GM11168 (cell line): ENCODE data around the gene ST3GAL4.

Source experiments
- in situ Hi-C: fragments of 300-500 bp; cut with MboI; formaldehyde crosslinking; loops from one replicate; pipeline ENCODE4 v1.12.0; 2022; ENCODE audit warnings: low sequenced_read_pairs; ENCODE audit not compliant: unreplicated experiment

Gene ST3GAL4

DNA sequence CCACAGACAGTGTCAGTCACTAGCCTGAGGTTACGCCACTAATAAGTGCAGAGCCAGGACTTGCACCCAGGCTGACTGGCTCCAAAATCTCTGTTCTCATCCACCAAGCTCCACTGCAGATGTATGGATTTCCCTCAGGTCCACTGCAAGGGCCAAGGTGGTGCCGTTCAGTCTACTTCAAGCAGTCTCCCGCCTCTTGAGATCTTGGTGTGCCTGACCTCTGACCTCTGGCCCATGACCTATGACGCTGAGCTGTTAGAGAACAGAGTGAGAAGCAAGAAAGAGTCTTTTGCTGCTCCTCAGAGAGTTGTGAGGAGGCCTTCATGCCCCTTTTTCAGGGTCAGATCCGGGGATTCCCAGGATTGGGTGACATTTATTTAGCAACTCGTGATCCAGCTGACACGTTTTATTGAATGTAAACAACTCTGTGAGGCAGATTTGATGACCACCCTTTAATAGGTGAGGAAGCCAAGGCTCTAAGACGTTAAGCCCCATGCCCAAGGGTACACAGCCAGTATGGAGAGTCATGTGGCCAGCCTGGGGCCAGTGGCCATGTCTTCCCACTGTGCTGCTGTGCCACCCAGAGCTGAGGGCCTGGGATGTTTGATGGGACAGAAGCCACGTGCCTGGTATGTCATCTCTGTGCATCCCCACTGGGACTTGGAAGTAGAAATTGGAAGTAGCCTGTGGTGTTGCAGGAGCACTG lies 26.4 kb upstream of the ST3GAL4 start:
- in situ Hi-C loops, result no loop called here

DNA sequence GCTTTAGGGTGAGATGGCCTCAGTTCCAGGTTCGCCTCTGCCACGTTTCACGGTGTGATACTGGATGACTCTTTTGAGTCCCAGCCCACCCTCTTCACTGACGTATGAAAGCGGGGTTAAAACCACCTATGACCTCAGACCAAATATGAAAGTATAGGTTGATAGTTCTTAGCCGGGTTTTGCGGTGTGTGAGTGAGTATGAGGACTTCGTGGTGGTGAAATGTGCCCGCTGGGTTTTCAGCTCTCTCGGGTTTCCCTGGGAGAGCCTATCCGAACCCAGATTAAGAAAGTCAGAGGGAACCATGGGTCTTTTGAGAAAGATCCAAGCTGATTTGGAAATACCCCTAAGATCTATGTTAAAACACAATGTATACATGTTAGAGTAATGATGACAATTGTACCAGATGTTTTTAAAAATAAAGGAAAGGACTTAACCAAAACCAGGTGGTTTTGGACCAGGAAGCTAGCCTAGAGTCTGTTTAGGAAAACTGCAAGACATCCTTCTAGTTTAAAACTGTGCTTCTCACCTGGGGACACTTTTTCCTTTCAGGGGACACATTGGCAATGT lies 25.8 kb upstream of the ST3GAL4 start:
- in situ Hi-C loops, result no loop called here

DNA sequence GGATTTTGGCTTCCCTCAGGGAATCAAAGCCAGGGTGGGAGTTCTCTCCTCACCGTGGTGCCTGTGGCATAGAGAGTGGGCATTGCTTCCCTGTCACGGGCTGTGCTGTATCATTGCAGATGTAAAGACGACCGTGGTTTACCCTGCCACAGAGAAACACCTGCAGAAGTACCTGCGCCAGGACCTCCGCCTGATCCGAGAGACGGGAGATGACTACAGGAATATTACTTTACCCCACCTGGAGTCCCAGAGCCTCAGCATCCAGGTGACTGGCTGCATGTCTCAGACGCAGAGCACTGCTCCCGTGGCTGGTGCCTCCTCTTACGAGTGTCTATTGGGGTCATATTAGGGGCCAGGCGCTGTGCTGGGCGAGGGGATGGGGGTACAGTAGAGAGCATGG lies 24.2 kb upstream of the ST3GAL4 start:
- in situ Hi-C loops, result no loop called here

DNA sequence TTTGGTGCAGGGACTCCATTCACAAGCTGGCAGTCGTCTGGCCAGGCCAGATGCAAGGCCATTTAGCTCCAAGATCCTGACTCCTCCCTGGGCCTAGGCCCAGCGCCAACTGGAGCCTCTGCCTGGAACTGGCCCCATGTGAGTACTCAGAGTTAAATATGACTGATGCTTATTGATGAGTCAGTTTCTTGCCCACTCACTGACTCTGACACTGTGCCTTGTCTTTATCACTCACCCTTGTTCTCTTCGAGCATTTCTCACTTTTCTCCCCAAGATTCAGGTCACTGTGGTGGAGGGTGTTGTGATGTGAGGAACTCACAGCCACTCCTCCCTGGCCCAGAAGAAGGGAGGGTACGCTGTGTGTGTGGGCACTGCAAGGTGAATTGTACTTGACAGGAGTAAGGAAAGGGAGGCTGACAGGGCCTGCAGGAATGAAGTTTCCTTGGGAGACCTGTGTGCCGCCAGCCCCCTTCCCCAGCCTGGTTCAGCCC lies 23.2 kb upstream of the ST3GAL4 start:
- in situ Hi-C loops, result no loop called here

DNA sequence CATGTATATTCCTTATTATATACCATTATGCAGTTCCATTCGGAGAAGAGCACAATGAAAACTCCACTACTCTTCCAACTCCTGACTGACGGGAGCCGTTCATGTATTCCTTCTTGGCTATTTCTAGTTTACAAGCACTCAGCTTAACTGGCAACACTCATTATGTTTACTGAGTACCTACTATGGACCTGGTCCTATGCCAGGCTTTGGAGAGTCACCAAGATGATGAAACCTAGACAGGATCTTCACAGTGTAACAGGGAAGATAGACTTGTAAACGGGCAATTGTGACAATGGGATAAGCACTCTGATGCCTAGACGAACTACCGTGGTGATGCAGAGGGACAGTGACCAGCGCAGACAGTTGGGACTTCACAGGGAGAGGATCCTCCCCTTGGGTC lies 22.3 kb upstream of the ST3GAL4 start:
- in situ Hi-C loops, result no loop called here

DNA sequence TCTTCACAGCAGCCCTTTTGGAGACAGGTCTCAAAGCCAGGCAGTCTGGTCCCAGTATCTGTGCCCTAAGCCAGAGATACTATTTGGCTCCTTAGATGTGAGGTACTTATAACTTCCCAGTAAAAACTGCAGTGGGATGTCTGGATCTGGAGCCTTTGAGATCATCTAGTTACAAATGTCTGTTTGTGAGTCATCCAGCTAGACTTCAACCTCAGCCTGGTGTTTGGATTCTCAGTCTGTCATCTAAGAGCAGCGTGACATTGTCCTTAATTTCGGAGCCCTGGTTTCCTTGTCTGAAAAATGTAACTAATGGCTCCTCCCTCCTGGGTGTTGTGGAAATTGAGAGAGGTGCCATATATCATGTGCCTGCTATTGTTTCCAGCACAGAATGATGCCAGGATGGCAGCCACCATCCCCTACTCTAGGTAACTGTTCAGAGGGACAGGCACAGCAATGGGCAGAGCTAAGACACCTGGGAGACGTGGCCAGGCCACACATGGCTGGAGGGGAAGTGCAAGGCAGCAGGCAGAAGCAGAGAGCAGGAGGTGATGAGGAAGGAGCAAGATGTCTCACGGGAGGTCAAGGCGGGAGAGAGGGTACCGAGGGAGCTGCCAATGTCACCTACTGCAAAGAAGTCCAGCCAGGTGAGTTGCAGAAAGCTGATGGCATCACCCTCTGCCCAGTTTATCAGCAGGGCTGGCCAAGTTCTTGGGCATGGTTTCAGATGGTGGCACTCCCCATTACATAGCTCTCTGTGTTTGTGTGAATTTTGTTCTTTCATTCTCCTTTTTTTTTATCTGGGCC lies 20.6 kb upstream of the ST3GAL4 start:
- in situ Hi-C loops, result no loop called here

DNA sequence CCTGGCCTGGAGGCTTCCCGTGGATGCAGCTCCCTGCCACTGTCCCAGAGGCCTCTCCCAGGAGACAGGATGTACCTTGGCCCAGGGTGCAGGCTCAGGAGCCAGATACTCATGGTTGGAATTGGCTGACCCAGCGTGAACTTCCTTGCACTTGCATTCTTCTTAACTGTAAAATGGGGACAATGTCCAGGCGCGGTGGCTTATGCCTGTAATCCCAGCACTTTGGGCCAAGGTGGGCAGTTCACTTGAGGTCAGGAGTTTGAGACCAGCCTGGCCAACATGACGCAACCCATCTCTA lies 20.1 kb upstream of the ST3GAL4 start:
- in situ Hi-C loops, result no loop called here

DNA sequence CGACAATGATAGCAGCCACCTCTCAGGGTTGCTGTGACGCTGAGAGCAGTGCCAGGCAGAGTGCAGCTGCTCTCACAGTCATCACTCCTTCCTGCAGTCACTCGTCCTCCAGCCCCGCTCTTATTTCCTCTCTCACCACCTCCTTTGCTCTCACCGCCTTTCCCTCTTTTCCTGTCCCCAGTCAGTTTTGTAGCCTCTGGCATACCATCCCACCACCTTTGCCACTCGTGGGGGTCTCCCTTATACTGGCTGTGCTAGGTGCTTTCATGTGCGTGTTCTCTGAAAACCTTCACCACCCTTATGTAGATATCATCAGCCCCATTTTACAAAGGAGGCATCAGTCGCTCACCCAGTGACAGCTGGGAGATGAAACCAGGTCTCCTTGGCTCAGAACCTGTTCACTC lies 19.3 kb upstream of the ST3GAL4 start:
- in situ Hi-C loops, result no loop called here

DNA sequence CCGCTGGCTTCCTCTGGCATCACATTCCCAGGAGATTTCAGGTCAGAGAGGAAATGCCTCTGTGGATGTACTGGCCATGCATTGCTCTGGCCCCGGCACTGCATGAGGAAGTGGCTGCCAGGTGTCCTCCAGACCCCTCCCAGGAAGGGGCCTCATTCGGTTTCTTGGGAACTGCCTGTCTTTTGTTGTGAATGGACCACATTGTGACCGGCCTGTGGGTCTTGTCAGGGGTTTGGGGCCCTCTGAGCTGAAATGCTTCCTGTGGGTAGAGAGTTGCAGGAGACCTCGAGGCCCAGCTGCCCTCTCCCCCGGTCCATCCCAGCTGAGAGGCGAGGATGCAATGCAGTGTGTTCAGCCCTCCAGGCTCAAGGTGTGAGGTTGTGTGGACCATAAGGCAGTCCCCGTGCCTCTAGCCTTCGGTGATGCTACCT lies 18.8 kb upstream of the ST3GAL4 start:
- in situ Hi-C loops, result no loop called here

DNA sequence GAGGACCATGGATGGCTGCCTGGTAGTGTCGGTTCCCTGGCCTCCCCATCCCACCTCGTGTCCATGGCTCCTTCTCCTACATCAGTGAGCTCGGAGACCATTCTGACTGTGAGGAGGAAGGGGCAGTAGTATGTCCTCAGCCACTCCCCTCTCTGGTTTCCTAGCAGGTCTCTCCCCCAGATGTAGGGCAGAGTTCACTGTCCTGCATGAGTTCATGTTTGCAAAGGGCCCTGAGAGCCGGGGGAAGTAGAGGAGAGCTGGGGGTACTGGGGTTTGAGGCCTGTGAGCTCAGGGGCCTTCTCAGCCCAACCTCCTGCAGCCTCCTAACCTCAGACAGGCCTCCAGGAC lies 18.4 kb upstream of the ST3GAL4 start:
- in situ Hi-C loops, result no loop called here

DNA sequence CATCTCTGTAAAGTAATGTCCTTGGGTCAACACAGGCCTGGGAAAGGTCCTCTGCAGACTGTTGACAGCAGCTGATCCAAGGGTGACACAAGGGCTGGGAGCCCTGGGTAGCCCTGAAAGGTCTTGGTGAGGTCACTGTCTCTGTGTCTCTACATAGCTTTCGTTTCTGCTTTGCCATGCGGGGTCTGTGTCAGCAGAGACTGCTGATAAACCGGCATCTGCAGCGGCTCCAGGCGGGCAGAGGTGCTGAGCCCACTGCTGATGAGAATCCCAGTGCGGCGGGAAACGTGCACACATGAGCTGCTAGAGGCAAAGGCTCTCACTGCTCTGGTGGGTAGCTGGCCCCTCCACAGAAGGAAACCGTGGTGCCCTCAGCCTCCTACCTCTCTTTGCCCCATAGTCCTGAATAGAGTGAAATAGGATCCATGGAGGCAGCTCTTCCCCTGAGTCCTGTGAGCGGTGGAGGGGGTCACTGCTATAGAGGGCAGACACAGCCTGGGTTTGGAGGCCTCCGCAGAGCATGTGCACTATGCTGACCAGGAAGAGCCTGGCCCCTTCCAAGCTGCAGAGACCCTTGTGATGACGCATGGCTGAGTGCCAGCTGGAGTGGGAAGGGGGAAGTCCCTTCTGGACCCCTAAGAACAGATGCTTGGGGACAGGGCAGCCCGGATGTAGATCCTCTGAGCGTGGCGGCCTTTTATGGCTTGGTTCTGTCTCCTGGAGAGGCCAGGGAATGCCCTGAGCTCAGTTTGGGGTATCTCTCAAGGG lies 17.8 kb upstream of the ST3GAL4 start:
- in situ Hi-C loops, result no loop called here

DNA sequence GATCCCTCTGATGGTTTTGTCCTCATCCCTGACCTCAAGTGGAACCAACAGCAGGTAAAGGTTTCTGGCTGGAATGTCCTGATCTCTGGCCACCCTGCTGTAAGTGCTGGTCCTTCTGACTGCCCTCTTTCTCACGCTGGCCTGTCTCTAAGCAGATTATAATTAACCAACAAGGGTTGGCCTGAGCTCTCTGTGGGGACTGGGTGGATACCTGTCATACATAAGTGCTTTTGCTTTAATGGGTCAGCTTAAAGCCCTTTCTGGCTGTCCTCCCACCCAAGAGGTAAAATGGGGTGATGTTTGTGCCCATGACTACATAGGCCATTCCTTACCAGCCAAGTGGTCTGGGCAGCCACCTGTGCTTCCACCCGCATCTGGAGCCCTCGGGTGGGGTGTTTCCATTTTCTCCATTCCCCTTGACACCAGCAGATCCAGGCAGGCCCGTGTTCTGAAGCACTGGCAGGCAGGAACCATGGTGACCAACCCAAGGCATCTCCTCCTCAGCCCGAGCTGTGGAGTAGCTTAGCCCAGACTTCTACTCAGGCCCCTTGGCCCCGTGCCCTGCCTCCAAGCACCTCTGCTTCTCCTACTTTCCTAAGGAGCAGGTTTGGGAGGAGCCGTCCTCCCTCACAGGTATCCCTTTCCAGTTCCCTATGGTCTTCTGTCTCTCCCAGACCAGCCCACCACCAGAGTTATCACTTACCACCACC lies 17.0 kb upstream of the ST3GAL4 start:
- in situ Hi-C loops, result no loop called here

DNA sequence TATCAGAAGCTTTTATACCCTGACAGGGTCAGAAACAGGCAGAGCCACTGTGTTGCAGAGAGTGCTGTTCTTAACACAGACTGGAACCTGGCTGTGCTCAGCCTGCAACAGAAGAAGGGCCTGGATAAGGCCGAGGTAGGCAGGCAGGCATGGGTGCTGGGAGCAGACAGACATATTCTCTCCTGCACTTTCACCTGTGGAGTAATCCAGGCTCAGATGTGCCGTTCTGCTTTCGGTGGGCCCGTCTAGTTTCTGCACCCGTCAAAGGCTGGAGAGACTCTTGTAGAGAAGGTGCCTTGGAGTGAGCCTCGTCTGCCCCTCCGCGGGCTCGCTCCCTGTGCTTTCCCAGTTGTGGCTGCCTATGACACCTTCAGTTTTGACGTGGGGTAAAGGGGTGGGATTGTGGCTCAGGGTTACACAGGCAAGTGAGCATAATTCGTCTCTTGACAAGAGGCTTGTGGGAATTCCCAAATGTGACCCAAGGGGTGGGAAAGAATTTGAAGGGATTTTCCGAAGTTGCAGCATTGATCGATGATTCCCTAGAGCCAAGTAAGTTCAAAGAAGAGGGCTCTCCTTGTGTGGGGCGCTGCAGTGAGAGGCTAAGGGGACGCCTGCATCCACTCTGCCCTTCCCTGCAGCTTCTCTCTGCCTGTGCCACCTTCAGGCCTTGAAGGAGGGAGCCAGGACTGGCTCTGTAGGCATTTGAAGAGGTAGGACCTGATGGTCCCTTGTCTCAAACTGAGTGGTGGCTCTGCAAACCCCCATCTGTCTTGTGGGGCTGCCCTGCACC lies 16.2 kb upstream of the ST3GAL4 start:
- in situ Hi-C loops, result no loop called here

DNA sequence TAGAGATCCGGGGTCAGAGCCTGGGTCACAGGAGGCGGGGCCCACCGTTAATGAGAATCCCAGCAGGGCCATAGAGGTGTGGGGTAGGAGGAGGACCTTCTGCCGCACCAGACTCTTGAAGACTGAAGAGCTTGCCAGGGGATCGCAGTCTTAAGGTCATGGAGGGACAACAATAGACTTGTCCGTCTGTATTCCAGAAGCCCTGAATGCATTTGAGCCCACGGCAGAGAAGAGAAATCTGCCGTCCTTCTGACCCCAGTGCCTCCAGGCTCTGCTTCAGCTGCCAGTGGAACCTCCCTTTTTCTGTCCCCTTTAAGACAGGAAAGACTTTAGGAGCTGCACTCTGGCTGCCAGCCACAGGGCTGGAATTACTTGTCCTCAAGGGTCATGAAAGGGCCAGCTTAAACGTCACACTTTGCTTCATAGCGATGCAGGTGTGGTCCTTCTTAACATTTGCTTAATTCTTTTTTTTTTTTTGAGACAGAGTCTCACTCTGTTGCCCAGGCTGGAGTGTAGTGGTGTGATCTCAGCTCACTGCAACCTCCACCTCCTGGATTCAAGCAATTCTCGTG lies 15.5 kb upstream of the ST3GAL4 start:
- in situ Hi-C loops, result no loop called here

DNA sequence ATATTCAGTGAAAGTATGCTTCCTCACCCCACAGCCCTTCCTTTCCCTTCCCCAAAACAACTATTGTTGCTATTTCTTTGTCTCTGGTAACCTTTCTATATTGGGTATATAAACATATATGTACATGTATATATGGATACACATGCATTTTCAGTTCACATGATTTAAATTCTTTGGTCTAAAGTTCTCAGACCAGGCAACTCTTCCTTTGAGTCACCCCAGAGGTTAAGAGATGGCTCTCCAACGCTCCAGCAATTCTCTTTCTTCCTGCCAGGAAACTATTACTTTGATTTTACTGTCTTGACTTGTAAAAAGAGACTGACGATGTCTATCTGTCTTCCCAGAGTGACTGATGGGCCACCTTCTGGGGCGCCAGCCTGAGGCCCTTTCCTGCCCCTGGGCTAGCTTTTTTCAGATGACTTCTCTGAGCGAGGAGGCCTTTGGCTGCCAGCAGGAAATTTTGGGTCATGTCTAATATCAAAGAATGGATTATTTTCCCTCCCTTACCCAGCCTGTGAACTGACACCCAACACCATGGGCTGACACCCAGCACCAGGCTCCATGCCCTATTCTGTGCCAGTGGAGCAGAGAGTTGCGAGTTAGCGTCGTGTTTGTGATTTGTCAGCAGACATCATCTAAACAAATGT lies 14.4 kb upstream of the ST3GAL4 start:
- in situ Hi-C loops, result no loop called here

DNA sequence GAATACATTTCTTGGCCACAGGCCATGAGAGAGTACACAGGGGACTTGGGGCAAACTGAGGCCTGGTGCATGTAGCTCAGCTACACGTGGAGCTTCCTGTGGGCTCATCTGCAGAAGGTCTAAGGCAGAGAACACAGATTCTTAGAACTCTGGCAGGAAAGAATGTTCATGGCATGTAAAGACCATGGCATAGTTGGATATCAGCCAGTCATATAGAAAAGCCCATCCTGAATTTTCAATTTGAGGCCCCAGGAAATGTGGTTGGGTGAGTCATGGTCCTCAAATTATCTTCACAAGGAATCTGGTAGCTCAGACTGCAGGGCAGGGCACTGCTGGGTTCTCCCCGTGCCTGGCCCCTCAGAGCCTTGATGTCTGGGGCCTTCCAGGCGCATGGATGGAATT lies 13.7 kb upstream of the ST3GAL4 start:
- in situ Hi-C loops, result no loop called here

DNA sequence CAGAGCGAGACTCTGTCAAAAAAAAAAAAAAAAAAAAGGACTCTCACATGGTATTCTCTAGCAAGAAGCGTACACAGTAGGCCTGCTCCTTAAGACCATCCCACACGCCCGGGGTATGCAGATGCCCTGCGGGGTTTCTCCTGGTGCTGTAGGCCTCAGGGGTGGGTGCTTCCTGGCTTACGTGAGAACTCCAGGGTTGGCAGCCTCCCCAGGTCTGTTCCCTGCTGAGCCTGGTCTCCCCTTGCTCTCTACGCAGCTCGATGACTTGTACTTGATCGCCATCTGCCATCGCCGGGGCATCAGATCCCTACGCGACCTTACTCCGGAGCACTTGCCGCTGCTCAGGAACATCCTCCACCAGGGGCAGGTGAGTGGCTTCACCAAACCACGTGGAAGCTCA lies 12.4 kb upstream of the ST3GAL4 start:
- in situ Hi-C loops, result no loop called here

DNA sequence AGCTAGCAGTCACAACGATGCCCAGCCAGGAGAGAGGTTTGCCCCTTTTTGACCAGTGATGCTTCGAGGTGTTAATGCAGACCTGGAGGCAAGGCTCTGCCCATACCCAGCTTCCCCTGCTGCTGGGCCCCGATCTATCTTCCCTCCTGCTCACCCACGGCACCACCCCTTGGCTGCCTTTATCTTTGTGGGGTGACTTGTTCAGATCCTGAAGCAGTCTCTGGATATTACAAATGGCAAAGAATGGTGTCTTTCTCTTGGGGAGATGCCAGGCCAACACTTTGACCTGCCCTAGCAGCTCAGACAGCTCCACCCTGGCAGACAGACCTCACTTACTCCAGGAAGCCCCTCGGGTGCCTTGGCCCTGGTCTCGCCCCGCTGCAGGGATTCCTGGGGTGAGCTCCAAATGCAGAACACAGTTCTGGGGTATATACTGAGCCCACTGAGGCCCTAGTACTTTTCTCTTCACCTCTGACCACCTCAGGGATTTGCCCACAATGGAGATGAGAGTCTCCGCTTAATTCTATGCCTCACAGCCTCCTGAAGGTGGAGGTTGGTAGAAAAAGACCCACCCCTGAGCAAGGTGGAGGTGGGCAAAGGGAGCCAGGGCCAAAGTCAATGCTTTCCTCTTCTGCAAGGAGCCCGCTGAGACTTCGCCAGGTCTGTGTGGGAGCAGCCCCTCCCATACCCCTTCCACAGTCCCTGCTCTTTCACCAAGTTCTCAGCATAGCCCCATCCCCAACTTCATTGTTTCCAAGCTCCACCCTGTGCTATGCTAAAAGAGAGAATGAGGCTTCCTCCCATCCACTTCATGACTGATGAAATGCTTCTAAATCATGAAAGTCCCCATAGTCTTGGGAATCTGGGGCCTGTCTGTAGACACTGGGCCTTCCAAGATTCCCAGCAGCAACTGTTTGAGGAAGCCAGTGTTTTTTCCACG lies 11.1 kb upstream of the ST3GAL4 start:
- in situ Hi-C loops, result no loop called here
